ENCODE results near the gene UBE2D4. TPM values are rescaled to one million over a fixed set of nuclear protein-coding genes. Genes with fewer than 3 reads are reported as not detected.

The UBE2D4 gene
- total RNA-seq, 1 experiment from 2014 or later: 2.4 TPM

DNA sequence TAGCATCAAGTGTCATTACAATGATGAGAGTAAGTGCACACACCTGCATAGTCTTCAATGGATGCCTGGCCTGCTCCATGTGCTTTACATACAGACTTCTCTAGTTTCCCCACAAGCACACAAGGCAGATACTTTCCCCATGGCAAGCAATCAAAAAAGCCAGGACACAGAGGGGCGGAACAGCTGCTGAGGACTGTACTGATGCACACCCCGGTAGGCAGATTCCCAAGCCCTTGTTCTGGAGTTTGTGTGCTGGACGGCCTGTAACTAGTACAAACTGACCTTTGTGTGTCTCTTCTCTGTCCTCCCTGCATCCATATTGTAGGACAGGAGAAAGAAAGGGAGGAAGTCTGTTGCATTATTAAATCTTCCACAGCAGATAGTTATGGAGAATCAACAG, 25.8 kb downstream of the UBE2D4 start:
- Mint-ChIP-seq H3K9me3 (no peaks in the 10 kb centered on the region), H3K27me3 (ENCODE audit: low read depth) (no peaks in the 10 kb centered on the region; the same call in 1 of the 2 replicates), H3K4me1 (peaks cover 17% of the 10 kb centered on the region), H3K4me3 (no peak overlapping the region), H3K36me3 (no peaks in the 10 kb centered on the region), H3K27ac (no peak overlapping the region)
- no peak for ATAC-seq
- POLR2A ChIA-PET: no interaction called here
- CTCF ChIA-PET: interaction anchor here (0.6 kb wide), 1 partner anchor 301 kb away, joined by 4 read pairs; no protein-coding TSS in a partner anchor
- TF ChIP-seq, protein P1, sequence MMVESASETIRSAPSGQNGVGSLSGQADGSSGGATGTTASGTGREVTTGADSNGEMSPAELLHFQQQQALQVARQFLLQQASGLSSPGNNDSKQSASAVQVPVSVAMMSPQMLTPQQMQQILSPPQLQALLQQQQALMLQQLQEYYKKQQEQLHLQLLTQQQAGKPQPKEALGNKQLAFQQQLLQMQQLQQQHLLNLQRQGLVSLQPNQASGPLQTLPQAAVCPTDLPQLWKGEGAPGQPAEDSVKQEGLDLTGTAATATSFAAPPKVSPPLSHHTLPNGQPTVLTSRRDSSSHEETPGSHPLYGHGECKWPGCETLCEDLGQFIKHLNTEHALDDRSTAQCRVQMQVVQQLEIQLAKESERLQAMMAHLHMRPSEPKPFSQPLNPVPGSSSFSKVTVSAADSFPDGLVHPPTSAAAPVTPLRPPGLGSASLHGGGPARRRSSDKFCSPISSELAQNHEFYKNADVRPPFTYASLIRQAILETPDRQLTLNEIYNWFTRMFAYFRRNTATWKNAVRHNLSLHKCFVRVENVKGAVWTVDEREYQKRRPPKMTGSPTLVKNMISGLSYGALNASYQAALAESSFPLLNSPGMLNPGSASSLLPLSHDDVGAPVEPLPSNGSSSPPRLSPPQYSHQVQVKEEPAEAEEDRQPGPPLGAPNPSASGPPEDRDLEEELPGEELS (CRISPR knock-in tag; IDR thresholded peaks at IDR 0.05): no peak
- TF ChIP-seq NFATC4 (CRISPR knock-in tag; IDR thresholded peaks at IDR 0.05): no peak
- TF ChIP-seq MXD4 (CRISPR knock-in tag; IDR thresholded peaks at IDR 0.05; ENCODE audit: borderline replicate concordance): no peak
- TF ChIP-seq SMAD4 (CRISPR knock-in tag; IDR thresholded peaks at IDR 0.05): no peak
- TF ChIP-seq, protein P2, sequence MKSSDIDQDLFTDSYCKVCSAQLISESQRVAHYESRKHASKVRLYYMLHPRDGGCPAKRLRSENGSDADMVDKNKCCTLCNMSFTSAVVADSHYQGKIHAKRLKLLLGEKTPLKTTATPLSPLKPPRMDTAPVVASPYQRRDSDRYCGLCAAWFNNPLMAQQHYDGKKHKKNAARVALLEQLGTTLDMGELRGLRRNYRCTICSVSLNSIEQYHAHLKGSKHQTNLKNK (CRISPR knock-in tag; IDR thresholded peaks at IDR 0.05): no peak
- TF ChIP-seq, protein P3, sequence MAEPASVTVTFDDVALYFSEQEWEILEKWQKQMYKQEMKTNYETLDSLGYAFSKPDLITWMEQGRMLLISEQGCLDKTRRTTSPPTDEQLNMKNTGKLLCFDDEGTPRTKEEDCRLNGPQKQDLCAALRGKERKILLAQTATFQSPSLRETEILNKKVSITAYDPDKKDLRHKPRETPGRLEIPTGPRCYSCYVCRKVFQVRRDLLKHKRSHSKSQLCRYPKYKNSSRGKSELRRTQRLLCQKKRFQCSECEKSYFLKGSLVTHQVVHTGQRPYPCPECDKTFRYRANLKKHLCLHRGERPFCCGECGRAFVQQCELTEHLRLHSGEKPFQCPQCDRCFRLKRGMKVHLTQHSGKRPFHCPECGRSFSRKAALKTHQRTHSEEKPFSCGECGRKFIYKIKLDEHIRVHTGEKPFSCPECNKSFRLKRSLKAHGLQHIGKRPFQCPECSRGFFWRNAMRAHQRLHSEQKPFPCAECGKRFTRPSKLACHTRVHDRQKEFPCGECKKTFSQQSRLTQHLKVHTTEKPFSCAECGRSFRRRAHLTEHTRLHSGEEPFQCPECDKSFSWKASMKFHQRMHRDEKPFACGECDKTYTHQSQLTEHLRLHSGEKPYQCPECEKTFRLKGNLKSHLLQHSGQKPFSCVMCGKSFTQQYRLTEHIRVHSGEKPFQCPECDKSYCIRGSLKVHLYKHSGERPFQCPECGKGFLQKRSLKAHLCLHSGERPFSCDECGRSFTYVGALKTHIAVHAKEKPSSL (CRISPR knock-in tag; conservative IDR thresholded peaks at IDR 0.05): no peak
- TF ChIP-seq ZNF263 (CRISPR knock-in tag; IDR thresholded peaks at IDR 0.05; ENCODE audit: low read depth): no peak
- TF ChIP-seq, protein P4, sequence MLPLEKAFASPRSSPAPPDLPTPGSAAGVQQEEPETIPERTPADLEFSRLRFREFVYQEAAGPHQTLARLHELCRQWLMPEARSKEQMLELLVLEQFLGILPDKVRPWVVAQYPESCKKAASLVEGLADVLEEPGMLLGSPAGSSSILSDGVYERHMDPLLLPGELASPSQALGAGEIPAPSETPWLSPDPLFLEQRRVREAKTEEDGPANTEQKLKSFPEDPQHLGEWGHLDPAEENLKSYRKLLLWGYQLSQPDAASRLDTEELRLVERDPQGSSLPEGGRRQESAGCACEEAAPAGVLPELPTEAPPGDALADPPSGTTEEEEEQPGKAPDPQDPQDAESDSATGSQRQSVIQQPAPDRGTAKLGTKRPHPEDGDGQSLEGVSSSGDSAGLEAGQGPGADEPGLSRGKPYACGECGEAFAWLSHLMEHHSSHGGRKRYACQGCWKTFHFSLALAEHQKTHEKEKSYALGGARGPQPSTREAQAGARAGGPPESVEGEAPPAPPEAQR (CRISPR knock-in tag; IDR thresholded peaks at IDR 0.05): no peak
- TF ChIP-seq ZNF219 (CRISPR knock-in tag; IDR thresholded peaks at IDR 0.05; ENCODE audit: borderline replicate concordance): no peak
- TF ChIP-seq NR1H2 (CRISPR knock-in tag; IDR thresholded peaks at IDR 0.05): no peak
- no peak for TF ChIP-seq SMAD3 (CRISPR knock-in tag; IDR thresholded peaks at IDR 0.05; ENCODE audit: borderline replicate concordance)
- no peak for DNase-seq (ENCODE audit: low spot score)

DNA sequence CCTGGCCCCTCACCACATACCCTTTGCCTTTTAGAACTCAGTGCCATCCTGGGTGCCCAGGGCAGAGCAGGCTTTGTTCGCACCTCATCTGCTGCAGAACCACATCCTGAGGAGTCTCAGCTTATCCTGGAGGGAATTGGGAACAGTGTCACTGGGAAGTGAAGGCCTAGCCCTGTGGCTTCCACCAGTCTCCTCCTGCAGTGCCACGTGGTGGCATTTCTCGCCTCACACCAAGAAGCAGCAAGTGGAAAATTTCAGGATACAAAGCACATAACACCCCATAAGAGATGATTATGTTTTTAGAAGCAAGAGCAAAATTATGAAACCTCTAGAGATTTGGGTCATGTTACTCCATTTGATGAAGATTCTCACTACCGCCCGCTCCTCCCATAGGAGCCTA, 26.8 kb downstream of the UBE2D4 start:
- POLR2A ChIA-PET: no interaction called here
- CTCF ChIA-PET: interaction anchor here (2.4 kb wide), 1 partner anchor 9 kb away, joined by 14 read pairs; no protein-coding TSS in a partner anchor
- Mint-ChIP-seq H3K27me3 (ENCODE audit: low read depth) (no peaks in the 10 kb centered on the region; the same call in 1 of the 2 replicates), H3K36me3 (0 out of 2 replicates have a peak, but pooled peaks cover 3% of the 10 kb centered on the region), H3K4me3 (no peak overlapping the region), H3K4me1 (peaks cover 14% of the 10 kb centered on the region), H3K9me3 (no peaks in the 10 kb centered on the region), H3K27ac (no peak overlapping the region)
- ATAC-seq (no peak), DNase-seq (ENCODE audit: low spot score) (no peak)
- TF ChIP-seq, protein P5, sequence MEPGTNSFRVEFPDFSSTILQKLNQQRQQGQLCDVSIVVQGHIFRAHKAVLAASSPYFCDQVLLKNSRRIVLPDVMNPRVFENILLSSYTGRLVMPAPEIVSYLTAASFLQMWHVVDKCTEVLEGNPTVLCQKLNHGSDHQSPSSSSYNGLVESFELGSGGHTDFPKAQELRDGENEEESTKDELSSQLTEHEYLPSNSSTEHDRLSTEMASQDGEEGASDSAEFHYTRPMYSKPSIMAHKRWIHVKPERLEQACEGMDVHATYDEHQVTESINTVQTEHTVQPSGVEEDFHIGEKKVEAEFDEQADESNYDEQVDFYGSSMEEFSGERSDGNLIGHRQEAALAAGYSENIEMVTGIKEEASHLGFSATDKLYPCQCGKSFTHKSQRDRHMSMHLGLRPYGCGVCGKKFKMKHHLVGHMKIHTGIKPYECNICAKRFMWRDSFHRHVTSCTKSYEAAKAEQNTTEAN (CRISPR knock-in tag; IDR thresholded peaks at IDR 0.05): no peak
- TF ChIP-seq NR2C2 (CRISPR knock-in tag; IDR thresholded peaks at IDR 0.05) (no peak), ZNF138 (CRISPR knock-in tag; conservative IDR thresholded peaks at IDR 0.05) (no peak), ELF4 (CRISPR knock-in tag; IDR thresholded peaks at IDR 0.05; ENCODE audit: low read depth) (no peak), MYBL2 (CRISPR knock-in tag; IDR thresholded peaks at IDR 0.05) (no peak)
